Activated CD8-positive, alpha-beta T cell treated with anti-CD3 and anti-CD28 coated beads, Interleukin-2, amount 10 ng/mL, durations not matched to agents 7 days and 5 days (primary cell): ENCODE measurements around the gene ARPC1A. TPM values are rescaled to one million over a fixed set of nuclear protein-coding genes. Genes with fewer than 3 reads are reported as not detected.
A peak's percentile ranks its signal among the peaks of the same experiment; 100 is the strongest.
"Not testable (repeated sequence)": the region's sequence is repeated elsewhere in the genome, so short reads cannot be mapped to it uniquely, and the experiment has no call there.

Experiments
- ATAC-seq: fragments of 150-1000 bp; cut with Tn5 transposase; one replicate; pipeline ENCODE4 v1.10.0; 2021; ENCODE audit warnings: moderate library complexity
- CTCF ChIA-PET: fragments of 350-600 bp; sonication (Branson Sonifier 250); formaldehyde crosslinking; loops from one replicate; lab custom pipeline; 2021; ENCODE audit warnings: antibody characterized with exemption; lab: Charles Lee
- POLR2A ChIA-PET: fragments of 350-600 bp; sonication (Branson Sonifier 250); formaldehyde crosslinking; loops from one replicate; lab custom pipeline; 2021; ENCODE audit warnings: antibody characterized with exemption; lab: Charles Lee
- DNase-seq: peaks from one replicate; pipeline ENCODE4 v3.0.0-alpha.2; 2020
- H3K27ac Mint-ChIP-seq: one replicate; pipeline ENCODE4 v1.8.0; 2021; ENCODE audit warnings: mild to moderate bottlenecking, mixed read lengths
- H3K27me3 Mint-ChIP-seq: one replicate; pipeline ENCODE4 v1.8.0; 2021; ENCODE audit warnings: low read depth, mixed read lengths
- H3K36me3 Mint-ChIP-seq: one replicate; pipeline ENCODE4 v1.8.0; 2021; ENCODE audit warnings: low read depth, mixed read lengths
- H3K4me1 Mint-ChIP-seq: one replicate; pipeline ENCODE4 v1.8.0; 2021; ENCODE audit warnings: low read depth, mixed read lengths
- H3K4me3 Mint-ChIP-seq: one replicate; pipeline ENCODE4 v1.8.0; 2021; ENCODE audit warnings: mild to moderate bottlenecking, mixed read lengths
- H3K9me3 Mint-ChIP-seq: one replicate; pipeline ENCODE4 v1.8.0; 2022; ENCODE audit warnings: mixed read lengths; ENCODE audit not compliant: insufficient read depth
- total RNA-seq, 2 experiments: library from RNA; stranded (reverse); gene quantifications; one replicate each; pipeline ENCODE4 v1.2.3, GENCODE V29; 2021

Gene ARPC1A
- 10 to 100 TPM; 51.4 to 56.1 TPM for total RNA-seq

DNA sequence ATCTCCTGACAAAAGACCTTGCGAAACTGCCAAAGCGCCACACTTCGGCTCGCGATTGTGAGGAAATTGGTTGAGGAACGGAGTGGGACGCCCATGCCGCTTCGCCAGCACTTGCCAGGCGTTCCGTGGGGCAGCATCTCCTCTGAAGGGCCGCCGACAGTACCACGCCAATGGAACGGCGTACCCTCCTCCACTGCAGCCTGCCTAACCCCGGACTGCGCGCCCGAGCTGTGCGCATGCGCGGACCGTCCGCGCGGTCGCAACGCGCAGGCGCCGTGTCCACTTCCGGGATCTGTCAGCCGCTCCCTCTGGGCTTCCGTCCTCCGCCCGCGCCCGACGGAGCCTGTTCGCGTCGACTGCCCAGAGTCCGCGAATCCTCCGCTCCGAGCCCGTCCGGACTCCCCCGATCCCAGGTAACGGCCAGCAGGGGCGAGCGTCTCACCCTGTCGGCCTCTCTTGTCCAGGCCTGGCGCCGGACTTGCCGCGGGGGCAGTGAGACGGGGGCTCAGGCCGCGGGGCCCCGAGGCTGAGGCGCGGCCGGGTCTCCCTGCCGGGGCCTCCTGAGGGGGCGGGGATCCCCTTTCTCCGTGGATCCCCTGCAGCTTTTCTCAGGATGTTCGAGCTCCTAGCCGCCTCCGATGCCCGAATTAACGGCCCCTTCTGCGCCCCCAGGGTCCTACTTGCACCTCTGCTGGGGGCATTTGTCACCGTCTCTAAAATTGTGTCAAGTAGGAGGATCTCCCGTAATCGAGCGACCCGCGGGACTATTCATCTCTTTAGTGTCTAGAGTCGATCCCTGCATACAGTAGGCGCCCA lies at the start of gene ARPC1A:
Gene ARPC1A (plus strand): TSS at position 307 of the 816 bp plus-strand sequence. CDS start 7,456 bp downstream, outside the sequence.
- Mint-ChIP-seq H3K4me3 (peak within 1 kb of the TSS; percentile 84), H3K9me3 (no peaks in the 10 kb centered on the region), H3K27ac (peak within 1 kb of the TSS; percentile 91), H3K27me3 (peaks cover 3% of the 10 kb centered on the region), H3K36me3 (peaks cover 15% of the 10 kb centered on the region), H3K4me1 (peaks cover 41% of the 10 kb centered on the region)
- ATAC-seq (peak; percentile 97), DNase-seq (peak; percentile 92)
- ChIA-PET POLR2A (interaction anchor here (0.6 to 2.2 kb wide), 9 partner anchors 10 to 415 kb away, joined by 3 to 9 read pairs (median 3); partner anchors contain the start of genes BUD31 and PDAP1), CTCF (interaction anchor here (1.3 to 6.0 kb wide), 2 partner anchors 12 to 15 kb away, joined by 3 to 36 read pairs; no protein-coding TSS in a partner anchor)

DNA sequence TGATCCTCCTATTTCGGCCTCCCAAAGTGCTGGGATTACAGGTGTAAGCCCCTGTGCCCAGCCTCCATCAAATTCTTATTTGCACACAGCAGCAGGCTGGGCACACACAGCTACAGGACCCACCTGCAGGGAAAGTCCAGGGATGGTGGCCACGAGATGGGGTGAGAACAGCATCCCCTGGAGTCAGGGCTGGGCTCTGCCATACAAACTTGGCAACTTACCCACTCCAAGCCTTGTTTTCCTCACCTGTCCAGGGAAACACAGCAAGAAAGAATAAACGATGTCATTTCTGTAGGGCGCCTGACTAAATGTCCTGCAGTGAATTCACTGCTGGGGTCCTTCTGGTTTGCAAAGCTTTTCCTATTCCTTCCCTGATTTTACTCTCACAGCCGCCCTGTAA lies 47.5 kb upstream of the ARPC1A start:
- DNase-seq (no peak), ATAC-seq (no peak)
- Mint-ChIP-seq H3K27ac (no peak overlapping the region), H3K36me3 (no peaks in the 10 kb centered on the region), H3K4me3 (no peak overlapping the region), H3K27me3 (no peaks in the 10 kb centered on the region), H3K9me3 (no peaks in the 10 kb centered on the region), H3K4me1 (peaks cover 16% of the 10 kb centered on the region)
- POLR2A ChIA-PET, result no interaction called here
- CTCF ChIA-PET, result no interaction called here

DNA sequence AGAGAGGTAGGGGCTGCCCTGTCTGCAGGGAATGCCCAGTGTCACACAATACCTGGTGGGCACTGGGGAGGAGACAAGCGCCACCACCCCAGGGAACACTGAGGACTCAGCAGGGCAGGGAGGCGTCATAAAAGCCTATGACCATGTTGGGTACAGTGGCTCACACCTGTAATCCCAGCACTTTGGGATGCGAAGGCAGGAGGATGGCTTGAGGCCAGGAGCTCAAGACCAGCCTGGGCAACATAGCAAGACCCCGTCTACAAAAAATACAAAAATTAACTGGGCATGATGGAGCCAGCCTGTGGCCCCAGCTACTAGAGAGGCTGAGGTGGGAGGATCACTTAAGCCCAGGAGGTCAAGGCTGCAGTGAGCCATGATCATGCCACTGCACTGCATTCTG lies 41.5 kb upstream of the ARPC1A start:
- POLR2A ChIA-PET, result interaction anchor here (1.0 kb wide), 1 partner anchor 9 kb away, joined by 3 read pairs; no protein-coding TSS in a partner anchor

DNA sequence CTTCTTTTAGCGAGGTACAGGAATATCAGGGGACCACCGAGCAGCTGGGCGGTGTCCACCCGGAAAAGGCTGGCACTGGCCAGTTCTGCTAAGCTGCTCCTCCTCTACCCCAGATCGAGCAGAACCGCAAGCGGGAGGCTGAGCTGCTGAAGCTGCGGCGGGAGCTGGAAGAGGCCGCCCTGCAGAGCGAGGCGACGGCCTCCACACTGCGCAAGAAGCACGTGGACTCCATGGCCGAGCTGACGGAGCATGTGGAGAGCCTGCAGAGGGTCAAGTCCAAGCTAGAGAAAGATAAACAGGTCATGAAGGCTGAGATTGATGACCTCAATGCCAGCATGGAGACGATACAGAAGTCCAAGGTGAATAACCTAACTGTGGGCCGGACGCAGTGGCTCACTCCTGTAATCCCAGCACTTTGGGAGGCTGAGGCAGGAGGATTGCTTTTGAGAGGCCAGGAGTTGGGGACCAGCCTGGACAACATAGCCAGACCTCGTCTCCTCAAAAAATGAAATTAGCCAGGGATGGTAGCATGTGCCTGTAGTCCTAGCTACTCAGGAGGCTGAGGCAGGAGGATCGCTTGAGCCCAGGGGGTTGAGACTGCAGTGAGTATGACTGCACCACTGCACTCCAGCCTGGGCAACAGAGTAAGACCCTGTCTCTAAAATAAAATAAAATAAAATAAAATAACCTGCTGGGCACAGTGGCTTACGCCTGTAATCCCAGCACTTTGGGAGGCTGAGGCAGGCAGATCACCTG lies 37.7 kb upstream of the ARPC1A start:
- no peak overlapping the region for H3K4me3 Mint-ChIP-seq
- no peak for DNase-seq
- no peaks in the 10 kb centered on the region for H3K27me3 Mint-ChIP-seq
- H3K4me1 Mint-ChIP-seq, result no peaks in the 10 kb centered on the region
- POLR2A ChIA-PET, result no interaction called here
- H3K36me3 Mint-ChIP-seq, result no peaks in the 10 kb centered on the region
- H3K9me3 Mint-ChIP-seq, result no peaks in the 10 kb centered on the region
- no peak for ATAC-seq
- CTCF ChIA-PET, result no interaction called here
- H3K27ac Mint-ChIP-seq, result no peak overlapping the region

More for the DNA sequence above, 41.5 kb upstream of the ARPC1A start:
- ATAC-seq, H3K4me1 Mint-ChIP-seq, DNase-seq, CTCF ChIA-PET, H3K9me3 Mint-ChIP-seq, H3K27me3 Mint-ChIP-seq, H3K36me3 Mint-ChIP-seq, H3K27ac Mint-ChIP-seq, H3K4me3 Mint-ChIP-seq: not testable (repeated sequence)

DNA sequence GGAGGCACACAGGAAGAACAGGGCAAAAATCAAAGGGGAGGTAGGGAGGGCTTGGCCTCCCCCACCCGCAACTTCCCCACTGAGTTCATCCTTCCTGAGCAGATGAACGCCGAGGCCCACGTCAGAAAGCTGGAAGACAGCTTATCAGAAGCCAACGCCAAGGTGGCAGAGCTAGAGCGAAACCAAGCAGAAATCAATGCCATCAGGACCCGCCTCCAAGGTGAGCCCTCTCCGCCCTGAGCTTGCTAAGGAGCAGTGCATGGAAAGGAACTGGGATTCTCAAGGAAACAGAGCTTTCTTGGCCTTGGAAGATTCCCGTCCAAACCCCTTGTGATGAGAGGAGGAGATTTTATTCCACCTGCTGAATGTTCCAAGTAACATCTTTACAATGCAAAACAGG lies 36.5 kb upstream of the ARPC1A start:
- DNase-seq, result no peak
- ChIA-PET POLR2A (no interaction called here), CTCF (no interaction called here)
- Mint-ChIP-seq H3K27me3 (no peaks in the 10 kb centered on the region), H3K9me3 (no peaks in the 10 kb centered on the region), H3K27ac (no peak overlapping the region), H3K36me3 (no peaks in the 10 kb centered on the region), H3K4me1 (no peaks in the 10 kb centered on the region), H3K4me3 (no peak overlapping the region)
- no peak for ATAC-seq

DNA sequence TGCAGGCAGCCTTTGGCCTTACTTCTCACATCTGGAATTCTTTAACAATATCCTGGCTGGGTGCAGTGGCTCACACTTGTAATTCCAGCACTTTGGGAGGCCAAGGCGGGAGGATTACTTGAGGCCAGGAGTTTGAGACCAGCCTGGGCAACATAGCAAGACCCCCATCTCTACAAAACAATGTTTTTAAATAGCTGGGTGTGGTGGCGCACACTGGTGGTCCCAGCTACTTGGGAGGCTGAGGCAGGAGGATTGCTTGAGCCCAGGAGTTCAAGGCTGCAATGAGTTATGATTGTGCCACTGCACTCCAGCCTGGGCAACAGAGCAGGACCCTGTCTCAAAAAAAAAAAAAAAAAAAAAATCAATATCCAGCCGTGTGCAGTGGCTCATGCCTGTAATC lies 35.5 kb upstream of the ARPC1A start:
- H3K4me3 Mint-ChIP-seq, H3K27me3 Mint-ChIP-seq, POLR2A ChIA-PET, H3K36me3 Mint-ChIP-seq, H3K9me3 Mint-ChIP-seq, H3K4me1 Mint-ChIP-seq, H3K27ac Mint-ChIP-seq, DNase-seq, ATAC-seq: not testable (repeated sequence)
- CTCF ChIA-PET, result interaction anchor here (1.1 kb wide), 1 partner anchor 23 kb away, joined by 3 read pairs; no protein-coding TSS in a partner anchor

DNA sequence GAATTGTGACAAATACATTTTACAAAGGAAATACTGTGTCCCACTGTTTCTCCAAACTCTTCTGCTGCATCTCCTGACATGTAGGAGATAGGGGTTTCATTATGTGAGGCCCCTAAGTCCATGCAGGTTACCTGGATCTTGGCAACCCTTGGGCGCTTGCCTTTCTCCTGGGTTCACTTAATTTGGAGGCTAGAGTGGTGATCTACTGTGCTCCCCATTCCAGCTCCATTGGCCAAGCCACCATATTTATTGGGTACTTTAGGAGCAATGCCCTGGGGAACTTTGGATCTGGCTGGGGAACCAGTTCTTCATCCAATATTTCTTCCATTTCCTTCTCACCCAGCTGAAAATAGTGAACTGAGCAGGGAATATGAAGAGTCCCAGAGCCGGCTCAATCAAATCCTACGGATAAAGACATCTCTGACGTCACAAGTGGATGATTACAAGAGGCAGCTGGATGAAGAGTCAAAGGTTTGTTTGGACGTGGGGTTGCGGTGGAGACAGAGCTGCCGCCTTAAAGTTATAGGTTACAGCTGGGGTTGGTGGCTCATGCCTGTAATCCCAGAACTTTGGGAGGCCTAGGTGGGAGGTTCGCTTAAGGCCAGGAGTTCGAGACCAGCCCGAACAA lies 34.6 kb upstream of the ARPC1A start:
- POLR2A ChIA-PET, result no interaction called here
- H3K27me3 Mint-ChIP-seq, result no peaks in the 10 kb centered on the region
- ATAC-seq, result no peak

DNA sequence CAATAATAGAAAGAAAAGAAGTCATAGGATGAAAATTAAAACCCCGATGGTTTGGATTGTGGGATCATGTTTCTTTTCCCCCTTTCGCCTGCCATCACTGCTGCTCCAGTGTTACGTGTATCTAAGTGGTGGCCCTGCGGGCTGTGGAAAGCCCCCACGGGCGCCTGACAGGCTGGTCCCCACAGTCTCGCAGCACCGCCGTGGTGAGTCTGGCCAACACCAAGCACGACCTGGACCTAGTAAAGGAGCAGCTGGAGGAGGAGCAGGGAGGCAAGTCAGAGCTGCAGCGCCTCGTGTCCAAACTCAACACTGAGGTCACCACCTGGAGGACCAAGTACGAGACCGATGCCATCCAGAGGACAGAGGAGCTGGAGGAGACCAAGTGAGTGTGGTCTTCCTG lies 33.6 kb upstream of the ARPC1A start:
- no peak for DNase-seq
- Mint-ChIP-seq H3K9me3 (no peaks in the 10 kb centered on the region), H3K4me3 (no peak overlapping the region), H3K4me1 (no peaks in the 10 kb centered on the region), H3K27ac (no peak overlapping the region), H3K27me3 (no peaks in the 10 kb centered on the region), H3K36me3 (no peaks in the 10 kb centered on the region)
- ChIA-PET POLR2A (no interaction called here), CTCF (interaction anchor here (1.0 kb wide), 1 partner anchor 21 kb away, joined by 5 read pairs; no protein-coding TSS in a partner anchor)
- no peak for ATAC-seq

More for the DNA sequence above, 34.6 kb upstream of the ARPC1A start:
- no peaks in the 10 kb centered on the region for H3K9me3 Mint-ChIP-seq
- no peaks in the 10 kb centered on the region for H3K36me3 Mint-ChIP-seq
- no peak for DNase-seq
- H3K4me3 Mint-ChIP-seq, result no peak overlapping the region
- CTCF ChIA-PET, result interaction anchor here (1.1 kb wide), 1 partner anchor 22 kb away, joined by 3 read pairs; no protein-coding TSS in a partner anchor
- H3K27ac Mint-ChIP-seq, result no peak overlapping the region
- H3K4me1 Mint-ChIP-seq, result no peaks in the 10 kb centered on the region

DNA sequence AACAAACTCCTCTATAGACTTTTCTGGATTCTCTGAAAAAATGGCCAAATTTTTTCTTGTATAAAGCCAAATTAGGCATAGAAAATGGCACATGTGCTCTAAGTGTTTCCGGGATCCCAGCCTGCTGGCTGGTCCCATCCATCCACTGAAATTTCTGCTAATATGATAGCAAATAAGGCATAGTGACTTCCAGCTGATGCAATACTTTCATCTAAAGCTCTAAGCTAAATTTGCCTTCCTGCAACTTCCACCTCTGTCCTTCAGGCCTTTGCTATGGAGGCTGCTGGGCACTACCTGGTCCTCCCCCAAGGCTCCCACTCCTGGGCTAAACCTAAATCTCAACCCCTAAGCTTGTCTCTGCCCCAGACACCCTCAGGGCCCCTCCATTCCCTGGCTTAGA lies 32.5 kb upstream of the ARPC1A start:
- H3K9me3 Mint-ChIP-seq, result no peaks in the 10 kb centered on the region
- CTCF ChIA-PET, result no interaction called here
- no peak overlapping the region for H3K4me3 Mint-ChIP-seq
- H3K36me3 Mint-ChIP-seq, result no peaks in the 10 kb centered on the region
- POLR2A ChIA-PET, result no interaction called here
- H3K4me1 Mint-ChIP-seq, result no peaks in the 10 kb centered on the region
- no peak for DNase-seq
- no peaks in the 10 kb centered on the region for H3K27me3 Mint-ChIP-seq
- no peak overlapping the region for H3K27ac Mint-ChIP-seq
- no peak for ATAC-seq

DNA sequence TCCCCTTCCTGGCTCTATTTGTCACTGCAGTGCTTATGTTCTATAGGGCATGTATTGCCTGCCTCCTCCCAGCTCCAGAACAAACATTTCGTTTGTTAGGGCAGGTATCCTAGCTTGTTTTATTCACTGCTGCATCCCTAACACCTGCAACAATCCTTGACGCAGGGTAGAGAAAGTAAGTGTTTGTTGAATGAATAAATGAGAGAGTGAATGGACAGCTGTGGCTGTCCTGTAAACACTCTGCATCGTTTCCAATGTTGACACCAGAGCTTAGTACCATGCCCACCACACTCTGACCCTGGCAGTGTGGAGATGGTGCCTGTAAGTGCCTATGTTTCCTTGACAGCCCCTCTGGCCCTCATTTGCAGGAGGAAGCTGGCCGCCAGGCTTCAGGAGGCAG lies 32.0 kb upstream of the ARPC1A start:
- no peaks in the 10 kb centered on the region for H3K27me3 Mint-ChIP-seq
- POLR2A ChIA-PET, result interaction anchor here (0.5 kb wide), 1 partner anchor 23 kb away, joined by 4 read pairs; no protein-coding TSS in a partner anchor
- H3K4me3 Mint-ChIP-seq, result no peak overlapping the region
- H3K27ac Mint-ChIP-seq, result no peak overlapping the region
- no peaks in the 10 kb centered on the region for H3K36me3 Mint-ChIP-seq
- CTCF ChIA-PET, result no interaction called here
- no peak for DNase-seq
- no peak for ATAC-seq
- H3K9me3 Mint-ChIP-seq, result no peaks in the 10 kb centered on the region
- no peaks in the 10 kb centered on the region for H3K4me1 Mint-ChIP-seq

DNA sequence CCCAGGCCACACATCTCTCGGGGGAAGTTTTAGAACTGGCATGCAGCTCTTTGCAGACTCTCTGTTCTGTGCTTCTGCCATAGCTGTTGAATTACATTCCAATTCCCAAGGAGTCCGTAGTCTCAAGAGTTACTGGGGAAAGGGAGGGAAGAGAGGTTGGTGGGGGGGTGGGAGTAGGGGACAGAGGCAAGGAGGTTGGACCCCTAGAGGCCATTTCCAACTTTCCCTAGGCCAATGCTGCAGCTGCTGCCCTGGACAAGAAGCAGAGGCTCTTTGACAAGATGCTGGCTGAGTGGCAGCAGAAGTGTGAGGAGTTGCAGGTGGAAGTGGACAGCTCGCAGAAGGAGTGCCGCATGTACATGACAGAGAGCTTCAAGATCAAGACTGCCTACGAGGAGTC lies 29.2 kb upstream of the ARPC1A start:
- Mint-ChIP-seq H3K4me1 (no peaks in the 10 kb centered on the region), H3K36me3 (no peaks in the 10 kb centered on the region), H3K27me3 (no peaks in the 10 kb centered on the region), H3K9me3 (no peaks in the 10 kb centered on the region), H3K4me3 (no peak overlapping the region), H3K27ac (no peak overlapping the region)
- POLR2A ChIA-PET, result no interaction called here
- ATAC-seq (no peak), DNase-seq (no peak)
- CTCF ChIA-PET, result no interaction called here
